RWPE2 (cell line): Measurements from ENCODE around the gene CCPG1.

Experiments
- ATAC-seq: fragments of 200-7000 bp; cut with Tn5 transposase; 3 replicates; pipeline ENCODE4 v1.9.1; 2021; ENCODE audit warnings: low read depth
- DNase-seq: peaks from one replicate; pipeline ENCODE4 v3.0.0-alpha.2; 2020; ENCODE audit warnings: low spot score
- H3K27ac ChIP-seq: fragments of 450-650 bp; 2 replicates; pipeline ENCODE4 v1.5.1; 2017; ENCODE audit warnings: mild to moderate bottlenecking; ENCODE audit not compliant: poor library complexity, severe bottlenecking
- H3K27me3 ChIP-seq: fragments of 250-450 bp; sonication (Bioruptor Pico); 2 replicates; pipeline ENCODE4 v1.5.1; 2021; ENCODE audit warnings: mild to moderate bottlenecking, moderate library complexity; ENCODE audit not compliant: insufficient read depth, poor library complexity, severe bottlenecking
- H3K36me3 ChIP-seq: fragments of 250-450 bp; sonication (Bioruptor Pico); 2 replicates; pipeline ENCODE4 v1.5.1; 2020; ENCODE audit warnings: low read depth, mild to moderate bottlenecking, moderate library complexity
- H3K4me1 ChIP-seq: fragments of 250-450 bp; sonication (Bioruptor Pico); 2 replicates; pipeline ENCODE4 v1.5.1; 2021; ENCODE audit warnings: mild to moderate bottlenecking, moderate library complexity; ENCODE audit not compliant: insufficient read depth, poor library complexity, severe bottlenecking
- H3K4me3 ChIP-seq: fragments of 250-450 bp; sonication (Bioruptor Pico); 2 replicates; pipeline ENCODE4 v1.5.1; 2021; ENCODE audit warnings: mild to moderate bottlenecking, moderate library complexity; ENCODE audit not compliant: severe bottlenecking
- H3K9me3 ChIP-seq: fragments of 250-450 bp; sonication (Bioruptor Pico); 2 replicates; pipeline ENCODE4 v1.5.1; 2021; ENCODE audit warnings: mild to moderate bottlenecking, moderate library complexity; ENCODE audit not compliant: severe bottlenecking
- CTCF ChIP-seq: fragments of 450-650 bp; IDR thresholded peaks from one replicate; pipeline ENCODE4 v1.5.1; 2017; ENCODE audit warnings: mild to moderate bottlenecking, moderate library complexity; ENCODE audit not compliant: poor library complexity, severe bottlenecking

CCPG1 gene

GRCh38 chr15:55353025-55353424, 55.1 kb downstream of the CCPG1 start:
- TF ChIP-seq CTCF, result no peak
- Histone ChIP-seq H3K4me3 (no peak overlapping the region), H3K36me3 (peaks cover 13% of the 10 kb centered on the region; the same call in 1 of the 2 replicates), H3K9me3 (no peaks in the 10 kb centered on the region), H3K4me1 (no peaks in the 10 kb centered on the region), H3K27ac (no peak overlapping the region), H3K27me3 (no peaks in the 10 kb centered on the region)
- no peak for ATAC-seq
- DNase-seq, result no peak

- H3K27ac ChIP-seq, result no peak overlapping the region
- no peaks in the 10 kb centered on the region for H3K27me3 ChIP-seq
- ATAC-seq, result no peak
- H3K36me3 ChIP-seq, result no peaks in the 10 kb centered on the region; the same call in 1 of the 2 replicates
- H3K4me1 ChIP-seq, result no peaks in the 10 kb centered on the region
- H3K4me3 ChIP-seq, result no peak overlapping the region
- no peaks in the 10 kb centered on the region for H3K9me3 ChIP-seq
- no peak for TF ChIP-seq CTCF
- DNase-seq, result no peak
Observed at GRCh38 chr15:55349282-55349681, 58.9 kb downstream of the CCPG1 start.

- no peaks in the 10 kb centered on the region; the same call in 1 of the 2 replicates for H3K36me3 ChIP-seq
- no peak overlapping the region for H3K4me3 ChIP-seq
- no peak for TF ChIP-seq CTCF
- no peaks in the 10 kb centered on the region for H3K4me1 ChIP-seq
- no peaks in the 10 kb centered on the region for H3K9me3 ChIP-seq
- DNase-seq (no peak), ATAC-seq (no peak)
- no peak overlapping the region for H3K27ac ChIP-seq
- H3K27me3 ChIP-seq, result no peaks in the 10 kb centered on the region
Observed at GRCh38 chr15:55348281-55348778, 59.8 kb downstream of the CCPG1 start.

- DNase-seq, result no peak
- H3K27ac ChIP-seq, result no peak overlapping the region
Observed at GRCh38 chr15:55344206-55344605, 64.0 kb downstream of the CCPG1 start.

More at GRCh38 chr15:55344206-55344605, 64.0 kb downstream of the CCPG1 start:
- Histone ChIP-seq H3K36me3 (peaks cover 12% of the 10 kb centered on the region), H3K9me3 (no peaks in the 10 kb centered on the region), H3K27me3 (no peaks in the 10 kb centered on the region), H3K4me3 (no peak overlapping the region), H3K4me1 (no peaks in the 10 kb centered on the region)
- TF ChIP-seq CTCF, result no peak
- peak; percentile 35; the same call in 2 of the 3 replicates for ATAC-seq
